Measurements from ENCODE around the gene KLF5. TPM values are rescaled to one million over a fixed set of nuclear protein-coding genes. Genes with fewer than 3 reads are reported as not detected.

KLF5 gene
- total and polyA plus RNA-seq, 2 of the 4 experiments (the other 2 are of a cell fraction), result 5.4 to 8.8 TPM

DNA sequence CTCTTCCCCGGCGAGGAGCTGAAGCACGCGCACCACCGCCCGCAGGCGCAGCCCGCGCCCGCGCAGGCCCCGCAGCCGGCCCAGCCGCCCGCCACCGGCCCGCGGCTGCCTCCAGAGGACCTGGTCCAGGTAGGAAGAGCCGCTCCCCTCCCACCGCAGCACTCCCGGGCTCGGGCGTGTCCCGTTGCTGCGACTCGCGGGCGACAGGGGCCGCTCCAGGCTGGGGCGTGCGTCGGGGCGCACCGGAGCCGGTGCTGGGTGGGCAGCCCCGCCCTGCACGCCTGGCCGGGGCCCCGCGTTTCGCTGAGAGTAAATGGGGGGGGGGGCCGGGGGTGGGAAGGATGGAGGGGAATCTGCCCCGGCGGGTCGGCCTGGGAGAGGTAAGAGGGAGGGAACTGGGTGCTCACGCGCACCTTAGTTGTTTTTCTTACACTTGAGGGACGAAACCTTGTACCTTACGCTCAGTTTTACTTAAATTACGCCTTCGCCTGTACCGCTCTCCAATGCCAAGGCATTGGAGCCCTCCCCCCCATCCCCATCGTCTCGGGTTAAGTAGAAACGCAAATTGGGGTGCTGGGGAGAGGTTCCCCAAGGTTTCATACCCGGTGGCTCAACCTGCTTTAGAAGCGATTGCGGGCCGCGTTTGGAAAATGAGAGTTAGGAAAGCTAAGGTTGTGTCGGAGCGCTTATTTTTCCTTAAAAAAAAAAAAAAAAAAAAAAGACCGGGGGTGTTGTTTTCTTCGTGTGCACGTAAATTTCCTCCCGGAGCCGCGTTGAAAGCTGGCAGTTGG, 850 bp downstream of the KLF5 start:
- H2BK15ac ChIP-seq (ENCODE audit: low read depth, low read length), result peak overlapping the region; percentile 45; the same call in 1 of the 3 replicates
- peak overlapping the region; percentile 61 for H3K4ac ChIP-seq (ENCODE audit: low read depth, low read length)
- ChIA-PET CTCF (interaction anchor here (0.6 to 1.0 kb wide), 5 partner anchors 9 to 1776 kb away, joined by 3 to 4 read pairs (median 3); no protein-coding TSS in a partner anchor), POLR2A (ENCODE audit: unreplicated experiment) (interaction anchor here (0.6 kb wide), 1 partner anchor 22 kb away, joined by 3 read pairs; no protein-coding TSS in a partner anchor)
- H3K4me3 ChIP-seq (ENCODE audit: insufficient read depth, low read depth, low read length), result peak overlapping the region; percentile 91
- in situ Hi-C loops (cut with MboI; ENCODE audit: low sequenced_read_pairs), result no loop called here
- peak overlapping the region; percentile 97 for H3K4me2 ChIP-seq (ENCODE audit: low read depth, low read length)
- H4K5ac ChIP-seq (ENCODE audit: low read depth, low read length), result peak overlapping the region; percentile 41; the same call in 1 of the 2 replicates
- intact Hi-C loops (cut with micrococcal nuclease), result loop anchor here (1.0 to 10.0 kb wide), 4 partner anchors 78 to 649 kb away; no protein-coding TSS in a partner anchor
- peaks cover 5% of the 10 kb centered on the region for H3K36me3 ChIP-seq (ENCODE audit: control insufficient read depth, insufficient read depth, low read length)
- H2AFZ ChIP-seq (replicated peaks; ENCODE audit: low read length, poor library complexity), result peak overlapping the region; percentile 93
- TF ChIP-seq MAFK (IDR thresholded peaks at IDR 0.05; ENCODE audit: low read depth, low read length), result no peak
- no peak for TF ChIP-seq POLR2A (IDR thresholded peaks at IDR 0.05; ENCODE audit: low read depth, low read length)
- no peak for TF ChIP-seq FOS (IDR thresholded peaks at IDR 0.05; ENCODE audit: low read depth, low read length)
- no peak for TF ChIP-seq MXI1 (IDR thresholded peaks at IDR 0.05; ENCODE audit: borderline replicate concordance, low read depth, low read length)
- TF ChIP-seq MAZ (IDR thresholded peaks at IDR 0.05; ENCODE audit: borderline replicate concordance, low read depth, low read length), result no peak
- no peak for TF ChIP-seq SMC3 (IDR thresholded peaks at IDR 0.05; ENCODE audit: low read depth, low read length)
- TF ChIP-seq RAD21 (IDR thresholded peaks at IDR 0.05; ENCODE audit: low read length), result peak; percentile 28; the same call in 1 of the 2 replicates
- TF ChIP-seq CEBPB (IDR thresholded peaks at IDR 0.05; ENCODE audit: low read depth, low read length), result no peak
- TF ChIP-seq CHD1 (IDR thresholded peaks at IDR 0.05; ENCODE audit: low read depth, low read length), result no peak
- TF ChIP-seq, protein P1, sequence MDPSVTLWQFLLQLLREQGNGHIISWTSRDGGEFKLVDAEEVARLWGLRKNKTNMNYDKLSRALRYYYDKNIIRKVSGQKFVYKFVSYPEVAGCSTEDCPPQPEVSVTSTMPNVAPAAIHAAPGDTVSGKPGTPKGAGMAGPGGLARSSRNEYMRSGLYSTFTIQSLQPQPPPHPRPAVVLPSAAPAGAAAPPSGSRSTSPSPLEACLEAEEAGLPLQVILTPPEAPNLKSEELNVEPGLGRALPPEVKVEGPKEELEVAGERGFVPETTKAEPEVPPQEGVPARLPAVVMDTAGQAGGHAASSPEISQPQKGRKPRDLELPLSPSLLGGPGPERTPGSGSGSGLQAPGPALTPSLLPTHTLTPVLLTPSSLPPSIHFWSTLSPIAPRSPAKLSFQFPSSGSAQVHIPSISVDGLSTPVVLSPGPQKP (IDR thresholded peaks at IDR 0.05; ENCODE audit: borderline replicate concordance, low read depth, low read length), result no peak
- TF ChIP-seq, protein P2, sequence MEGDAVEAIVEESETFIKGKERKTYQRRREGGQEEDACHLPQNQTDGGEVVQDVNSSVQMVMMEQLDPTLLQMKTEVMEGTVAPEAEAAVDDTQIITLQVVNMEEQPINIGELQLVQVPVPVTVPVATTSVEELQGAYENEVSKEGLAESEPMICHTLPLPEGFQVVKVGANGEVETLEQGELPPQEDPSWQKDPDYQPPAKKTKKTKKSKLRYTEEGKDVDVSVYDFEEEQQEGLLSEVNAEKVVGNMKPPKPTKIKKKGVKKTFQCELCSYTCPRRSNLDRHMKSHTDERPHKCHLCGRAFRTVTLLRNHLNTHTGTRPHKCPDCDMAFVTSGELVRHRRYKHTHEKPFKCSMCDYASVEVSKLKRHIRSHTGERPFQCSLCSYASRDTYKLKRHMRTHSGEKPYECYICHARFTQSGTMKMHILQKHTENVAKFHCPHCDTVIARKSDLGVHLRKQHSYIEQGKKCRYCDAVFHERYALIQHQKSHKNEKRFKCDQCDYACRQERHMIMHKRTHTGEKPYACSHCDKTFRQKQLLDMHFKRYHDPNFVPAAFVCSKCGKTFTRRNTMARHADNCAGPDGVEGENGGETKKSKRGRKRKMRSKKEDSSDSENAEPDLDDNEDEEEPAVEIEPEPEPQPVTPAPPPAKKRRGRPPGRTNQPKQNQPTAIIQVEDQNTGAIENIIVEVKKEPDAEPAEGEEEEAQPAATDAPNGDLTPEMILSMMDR (conservative IDR thresholded peaks at IDR 0.05; ENCODE audit: low read depth, low read length), result peak; percentile 28; the same call in 1 of the 2 replicates
- no peak for TF ChIP-seq RFX5 (IDR thresholded peaks at IDR 0.05; ENCODE audit: low read depth, low read length)
- BruUV-seq (replicated peaks), result no TSS peak
- peak overlapping the region; percentile 76 for H2BK5ac ChIP-seq (ENCODE audit: low read depth, low read length, poor library complexity, severe bottlenecking)
- H3K27ac ChIP-seq (ENCODE audit: insufficient read depth, low read length), result peak overlapping the region; percentile 70
- H2BK20ac ChIP-seq (ENCODE audit: low read depth, low read length), result no peak overlapping the region
- H3K4me1 ChIP-seq (ENCODE audit: control insufficient read depth, insufficient read depth, low read length), result peaks cover 5% of the 10 kb centered on the region
- H3K9me1 ChIP-seq (ENCODE audit: insufficient read depth, low read length), result 0 out of 2 replicates have a peak, but pooled peaks cover 2% of the 10 kb centered on the region
- ATAC-seq (ENCODE audit: low read depth) (peak; percentile 22), DNase-seq (peak; percentile 10)
- H2AK9ac ChIP-seq (replicated peaks; ENCODE audit: low read depth, low read length, poor library complexity), result peak overlapping the region; percentile 76
- H3K56ac ChIP-seq (ENCODE audit: extremely low read depth, insufficient read depth, low read length), result peak overlapping the region; percentile 59; the same call in 1 of the 2 replicates
- no peaks in the 10 kb centered on the region for H4K20me1 ChIP-seq (ENCODE audit: insufficient read depth, low read length)
- H3K27me3 ChIP-seq (ENCODE audit: control insufficient read depth, insufficient read depth, low read length), result no peaks in the 10 kb centered on the region
- WGBS, 2 experiments (ENCODE audit: extremely low coverage in 2 of 2, insufficient read length in 1 of 2), result 2% methylated on average over 12 of the region's 68 CpGs; no CpG with 5 or more reads in 1 of the 2 experiments
- H3K14ac ChIP-seq (replicated peaks; ENCODE audit: low read depth, low read length), result peak overlapping the region; percentile 90; the same call in 1 of the 2 replicates
- no peaks in the 10 kb centered on the region for H3K9me3 ChIP-seq (ENCODE audit: control insufficient read depth, insufficient read depth, low read length)
- peak overlapping the region in 1 of 2 experiments; percentile 53; a peak in 1 of 4 replicates for H4K8ac ChIP-seq (ENCODE audit: low read depth in 2 of 2, low read length in 2 of 2)
- H3K23ac ChIP-seq (ENCODE audit: low read depth, low read length), result peak overlapping the region; percentile 85
- no peak overlapping the region for H2AK5ac ChIP-seq (ENCODE audit: low read depth, low read length)
- H2BK120ac ChIP-seq (ENCODE audit: low read depth, low read length), result peak overlapping the region; percentile 73
- peaks cover 15 to 24% of the 10 kb centered on the region in 2 experiments for H3K79me1 ChIP-seq (ENCODE audit: low read depth in 1 of 2, low read length in 2 of 2)
- peak overlapping the region; percentile 43 for H4K91ac ChIP-seq (ENCODE audit: insufficient read depth, low read depth, low read length)
- H3K9ac ChIP-seq (ENCODE audit: low read depth, low read length), result peak overlapping the region; percentile 52
- H3K18ac ChIP-seq (ENCODE audit: low read depth, low read length), result peak overlapping the region; percentile 76
- dilution Hi-C loops (cut with HindIII; ENCODE audit: low sequenced_read_pairs, unreplicated experiment), result no loop called here
